GM23248 (cell line): ENCODE data around the gene TLE1.

ENCODE experiments used
- EZH2 ChIP-seq: fragments of 200-600 bp; sonication (generic); IDR thresholded peaks from 2 replicates; pipeline ENCODE4 v1.6.1; 2018; ENCODE audit warnings: antibody characterized with exemption, mild to moderate bottlenecking; ENCODE audit not compliant: insufficient read depth, poor library complexity, severe bottlenecking
- EZH2phosphoT487 ChIP-seq: fragments of 200-600 bp; sonication (generic); IDR thresholded peaks from 2 replicates; pipeline ENCODE4 v1.6.1; 2018; ENCODE audit warnings: antibody characterized with exemption, moderate library complexity, mild to moderate bottlenecking, low read depth; ENCODE audit not compliant: insufficient read depth

GRCh38 chr9:81637276-81637675, 52.1 kb downstream of the TLE1 start:
- TF ChIP-seq EZH2: no peak
- no peak for TF ChIP-seq EZH2phosphoT487
